ENCODE results near the gene CYP21A2.

The CYP21A2 gene

DNA sequence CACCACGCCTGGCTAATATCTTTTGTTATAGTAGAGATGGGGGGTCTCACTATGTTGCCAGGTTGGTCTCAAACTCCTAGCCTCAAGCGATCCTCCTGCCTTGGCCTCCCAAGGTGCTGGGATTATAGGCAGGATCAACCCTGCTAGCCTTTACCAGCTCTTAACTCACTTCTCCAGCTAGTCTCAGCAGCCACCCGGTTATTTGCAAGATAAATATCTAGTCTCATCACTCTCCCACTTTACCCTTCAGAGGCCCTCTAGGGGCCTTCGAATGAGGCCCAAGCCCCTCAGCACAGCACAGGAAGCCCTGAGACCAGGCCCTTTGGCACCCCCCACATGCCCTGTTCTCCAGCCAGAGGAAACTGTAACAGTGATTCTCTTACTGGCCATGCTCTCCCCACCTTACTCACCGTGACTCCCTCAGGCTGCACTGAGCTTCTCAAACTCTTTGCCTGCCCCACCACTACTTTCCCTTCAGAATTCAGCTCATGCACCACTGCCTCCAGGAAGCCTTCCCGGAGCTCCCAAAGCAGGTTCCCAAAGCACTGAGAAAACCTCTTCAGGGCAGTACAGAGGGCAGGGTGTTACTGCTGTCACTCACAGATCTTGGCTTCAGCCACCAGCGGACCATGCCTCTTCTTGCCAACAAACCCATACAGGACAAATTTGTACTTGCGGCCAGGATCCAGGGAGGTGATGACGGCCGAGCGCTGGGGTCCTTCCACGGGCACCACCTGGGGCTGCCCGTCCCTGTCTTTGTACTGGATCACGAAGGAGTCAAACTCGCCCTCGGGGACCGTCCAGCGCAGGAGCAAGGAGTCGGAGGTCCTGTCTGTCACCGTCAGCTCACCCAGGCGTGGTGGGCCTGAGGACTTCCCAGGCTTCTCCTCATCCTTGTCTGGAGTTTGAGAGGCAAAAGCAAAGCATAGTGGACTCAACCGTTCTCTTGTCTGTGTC is 45.9 kb downstream of the CYP21A2 start:
- DNase-seq (ENCODE audit: low read depth), result no peak

DNA sequence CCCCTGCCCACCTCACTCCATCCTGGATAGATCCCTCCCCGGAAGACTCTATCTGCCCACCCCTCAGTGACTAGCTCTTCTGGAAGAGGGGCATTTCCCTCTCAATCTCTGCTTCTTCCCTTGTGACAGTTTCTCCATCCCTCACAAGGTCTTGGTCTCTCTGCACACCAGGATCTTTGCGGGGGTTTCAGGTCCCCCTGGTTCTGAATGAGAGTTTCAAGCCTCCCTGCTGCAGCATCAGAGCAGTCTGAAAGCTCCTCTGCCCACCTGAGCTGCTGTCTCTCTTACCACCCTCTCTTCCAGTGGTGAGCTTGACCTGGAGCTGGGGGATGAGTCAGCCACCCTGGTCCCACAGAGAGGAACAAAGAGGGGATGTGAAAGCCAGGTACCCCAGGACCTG is 46.6 kb downstream of the CYP21A2 start:
- DNase-seq (ENCODE audit: low read depth), result no peak

DNA sequence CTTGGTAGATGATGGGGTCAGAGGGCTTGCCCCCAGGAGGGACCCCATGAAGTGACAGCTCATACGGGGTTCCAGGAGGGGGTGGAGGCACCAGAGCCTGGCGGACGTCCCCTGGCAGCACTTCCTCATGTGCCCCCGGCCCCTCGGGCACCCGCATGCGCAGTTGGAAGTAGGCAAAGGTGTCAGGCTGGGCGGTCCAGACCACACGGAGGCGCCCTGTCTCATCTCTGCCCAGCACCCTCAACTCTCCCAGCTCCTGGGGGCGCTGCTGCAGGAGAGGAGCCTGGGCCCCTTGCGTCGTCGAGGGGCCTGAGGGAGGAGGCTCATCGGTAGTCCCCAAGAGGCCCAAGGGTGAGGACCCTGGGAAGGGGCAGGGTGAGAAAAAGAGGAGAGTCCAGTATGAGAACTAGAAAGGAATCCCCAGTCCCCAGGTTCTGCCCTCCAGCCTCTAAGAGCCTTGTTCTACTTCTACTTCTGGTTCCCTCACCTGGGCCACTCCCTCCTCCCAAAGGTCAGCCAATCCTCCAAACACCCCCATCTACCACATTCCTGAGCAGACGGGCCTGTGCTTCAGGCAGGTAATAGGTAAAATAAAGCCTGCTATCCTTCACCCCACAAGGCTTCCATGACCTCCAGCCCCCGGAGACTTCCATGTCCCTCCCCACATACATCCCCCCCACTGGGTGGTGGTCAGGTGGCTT is 47.7 kb downstream of the CYP21A2 start:
- DNase-seq (ENCODE audit: low read depth), result no peak

DNA sequence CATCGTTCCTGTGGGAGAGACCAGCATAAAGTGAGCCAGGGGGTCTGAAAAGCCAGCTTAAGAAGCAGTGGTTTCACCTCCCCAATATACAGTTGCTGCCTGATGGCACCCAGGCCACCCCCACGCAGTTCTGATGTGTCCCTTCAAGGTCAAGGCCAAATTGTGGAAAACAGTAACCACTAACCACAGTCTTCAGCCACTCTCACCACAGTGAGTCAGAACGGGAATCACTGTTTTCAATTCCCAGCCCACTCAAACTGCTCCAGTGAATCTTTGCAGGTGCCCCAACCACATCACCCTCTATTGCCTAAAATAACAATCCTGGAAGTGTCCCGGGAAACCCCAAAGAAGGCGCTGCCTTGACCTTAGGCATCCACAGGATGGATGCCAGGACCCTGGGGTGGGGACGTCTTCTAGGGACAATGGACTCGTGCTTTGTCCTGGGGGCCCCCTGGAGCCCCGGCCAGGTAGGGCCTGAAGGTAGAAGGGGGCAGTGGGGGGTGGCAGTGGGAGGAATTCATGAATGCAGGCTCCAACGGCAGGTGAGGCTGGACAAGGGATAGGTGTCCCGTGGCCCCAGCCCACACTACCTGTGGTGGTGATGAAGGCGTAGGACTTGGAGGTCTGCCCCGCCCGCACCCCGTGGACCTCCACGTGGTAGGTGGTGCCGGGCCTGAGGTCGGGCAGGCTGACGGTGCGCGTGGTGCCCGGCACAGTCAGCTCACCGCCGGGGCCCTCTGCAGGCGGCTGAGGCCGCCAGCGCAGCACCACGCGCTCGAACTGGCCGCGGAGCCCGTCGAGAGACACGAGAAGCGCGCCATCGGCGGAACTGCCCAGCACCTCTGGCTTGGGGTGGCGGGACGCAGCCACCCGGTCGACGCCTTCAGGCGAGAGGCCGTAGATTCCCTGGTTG is 48.7 kb downstream of the CYP21A2 start:
- DNase-seq (ENCODE audit: low read depth), result peak; percentile 85

DNA sequence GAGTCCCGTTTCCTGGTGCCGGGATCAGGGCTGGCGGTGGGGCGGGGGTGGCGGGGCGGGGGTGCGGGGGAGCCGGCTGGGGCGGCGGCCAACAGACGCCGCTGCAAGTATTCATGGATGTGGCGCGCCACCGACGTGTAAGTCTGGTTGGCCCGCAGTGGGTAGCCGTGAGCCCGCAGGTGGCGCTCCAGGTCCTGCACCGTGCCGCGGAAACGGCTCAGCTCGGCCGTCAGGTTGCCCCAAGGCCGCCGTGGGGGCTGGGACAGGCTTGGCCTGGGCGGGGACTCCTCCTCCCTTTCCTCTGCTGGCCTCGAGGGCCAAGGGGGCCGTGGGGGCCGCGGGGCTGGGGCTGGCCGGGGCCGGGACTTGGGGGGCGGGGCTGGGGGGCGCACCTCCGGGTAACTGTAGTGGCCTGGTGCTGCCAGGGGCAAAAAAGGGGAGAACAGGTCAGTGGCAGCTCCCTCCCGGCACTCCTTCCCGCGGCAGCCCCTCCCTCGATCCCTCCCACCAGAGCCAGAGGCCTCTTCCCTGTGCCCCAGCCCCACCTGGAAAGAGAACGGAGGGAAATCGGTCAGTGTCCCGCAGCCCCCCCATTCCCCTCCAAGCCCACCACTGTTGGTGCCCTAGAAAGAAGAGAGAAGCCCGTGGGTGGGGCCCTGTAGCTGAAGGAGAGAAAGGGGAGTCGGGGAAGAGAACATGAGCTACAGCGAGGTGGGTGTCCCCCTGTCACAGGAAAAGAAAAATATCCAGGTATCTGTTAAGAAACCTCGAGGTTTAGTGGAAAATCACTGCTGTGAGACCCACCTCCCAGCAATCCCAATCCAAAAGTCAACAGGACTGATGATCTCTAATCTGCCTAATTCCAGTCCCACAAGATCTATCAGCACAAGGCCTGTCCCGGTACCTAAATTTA is 49.6 kb downstream of the CYP21A2 start:
- DNase-seq (ENCODE audit: low read depth), result peak; percentile 70

DNA sequence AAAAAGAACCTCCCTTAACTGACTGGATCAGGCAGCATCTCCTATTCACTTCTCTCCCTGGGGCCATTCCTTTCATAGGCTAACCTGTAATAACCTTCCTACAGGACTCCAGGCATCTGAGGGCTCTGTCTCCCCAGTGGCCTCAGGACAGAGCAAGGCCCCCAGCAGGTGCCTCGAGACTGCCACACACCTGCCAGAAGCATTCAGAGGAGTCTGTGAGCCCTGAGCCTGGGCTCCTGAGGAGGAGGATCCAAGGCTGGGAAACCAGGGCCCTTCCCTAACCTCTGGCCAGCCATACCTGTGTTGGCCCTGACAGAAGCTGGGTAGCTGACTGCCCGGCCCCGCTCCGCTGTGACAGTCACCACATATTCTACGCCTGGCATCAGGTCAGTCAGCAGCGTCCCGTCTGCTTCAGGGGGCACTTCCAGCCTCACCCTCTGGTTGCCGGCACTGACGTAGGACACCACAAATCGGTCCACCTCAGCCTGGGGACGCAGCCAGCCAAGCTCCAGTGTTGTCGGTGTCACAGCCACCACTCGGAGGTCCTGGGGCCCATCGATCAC is 50.4 kb downstream of the CYP21A2 start:
- DNase-seq (ENCODE audit: low read depth), result no peak

DNA sequence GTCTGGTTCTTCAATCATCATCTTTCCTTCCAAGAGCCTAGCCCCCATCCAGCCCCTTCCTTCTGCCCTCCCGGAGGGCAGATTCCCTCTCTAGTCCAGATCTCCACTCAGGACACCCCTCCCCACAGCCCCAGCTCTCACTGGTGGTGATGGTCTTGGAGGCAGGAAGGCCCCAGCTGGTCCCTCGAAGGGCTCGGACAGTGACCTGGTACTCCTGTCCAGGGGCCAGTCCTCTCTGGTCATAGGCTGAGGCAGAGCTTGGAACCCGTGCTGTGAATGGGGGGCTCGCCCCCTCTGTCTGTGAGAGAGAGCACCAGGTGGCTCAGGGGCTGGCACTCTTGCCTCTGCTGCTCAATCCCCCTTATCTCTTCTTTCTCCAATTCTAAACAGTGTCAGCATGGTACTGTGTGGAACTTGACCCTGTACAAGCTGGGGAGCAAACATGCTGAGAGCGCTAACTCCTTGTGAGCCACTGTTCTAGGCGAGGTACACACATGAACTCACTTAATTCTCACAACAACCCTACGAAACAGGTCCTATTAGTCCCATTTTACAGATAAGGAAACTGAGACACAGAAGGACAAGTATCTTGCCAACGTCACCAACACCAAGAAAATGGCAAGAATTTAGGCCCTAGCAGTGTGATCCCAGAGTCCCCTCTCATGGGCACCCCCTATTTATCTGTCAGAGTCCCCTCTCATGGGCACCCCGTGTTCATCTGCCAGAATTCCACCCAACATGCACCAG is 51.0 kb downstream of the CYP21A2 start:
- no peak for DNase-seq (ENCODE audit: low read depth)
